ENCODE data around the gene SLC16A5.

The SLC16A5 gene

DNA sequence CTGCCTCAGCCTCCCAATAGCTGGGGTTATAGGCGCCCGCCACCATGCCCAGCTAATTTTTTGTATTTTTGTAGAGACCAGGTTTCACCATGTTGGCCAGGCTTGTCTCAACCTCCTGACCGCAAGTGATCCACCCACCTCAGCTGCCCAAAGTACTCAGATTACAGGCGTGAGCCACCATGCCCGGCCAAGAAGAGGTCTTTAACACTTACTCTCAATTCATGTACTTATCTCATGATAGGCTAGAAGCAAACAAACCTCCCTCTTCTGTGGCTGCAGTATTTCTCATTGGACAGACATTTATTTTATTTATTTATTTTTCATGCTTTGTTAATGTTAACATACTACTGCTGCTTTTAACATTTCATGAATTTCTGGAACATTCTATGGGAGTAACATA lies 50.8 kb downstream of the SLC16A5 start:
- no peak for DNase-seq (ENCODE audit: low spot score)
- in situ Hi-C loops (cut with MboI; ENCODE audit: low sequenced_read_pairs, unreplicated experiment) = no loop called here
- TF ChIP-seq, protein P1, sequence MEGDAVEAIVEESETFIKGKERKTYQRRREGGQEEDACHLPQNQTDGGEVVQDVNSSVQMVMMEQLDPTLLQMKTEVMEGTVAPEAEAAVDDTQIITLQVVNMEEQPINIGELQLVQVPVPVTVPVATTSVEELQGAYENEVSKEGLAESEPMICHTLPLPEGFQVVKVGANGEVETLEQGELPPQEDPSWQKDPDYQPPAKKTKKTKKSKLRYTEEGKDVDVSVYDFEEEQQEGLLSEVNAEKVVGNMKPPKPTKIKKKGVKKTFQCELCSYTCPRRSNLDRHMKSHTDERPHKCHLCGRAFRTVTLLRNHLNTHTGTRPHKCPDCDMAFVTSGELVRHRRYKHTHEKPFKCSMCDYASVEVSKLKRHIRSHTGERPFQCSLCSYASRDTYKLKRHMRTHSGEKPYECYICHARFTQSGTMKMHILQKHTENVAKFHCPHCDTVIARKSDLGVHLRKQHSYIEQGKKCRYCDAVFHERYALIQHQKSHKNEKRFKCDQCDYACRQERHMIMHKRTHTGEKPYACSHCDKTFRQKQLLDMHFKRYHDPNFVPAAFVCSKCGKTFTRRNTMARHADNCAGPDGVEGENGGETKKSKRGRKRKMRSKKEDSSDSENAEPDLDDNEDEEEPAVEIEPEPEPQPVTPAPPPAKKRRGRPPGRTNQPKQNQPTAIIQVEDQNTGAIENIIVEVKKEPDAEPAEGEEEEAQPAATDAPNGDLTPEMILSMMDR (IDR thresholded peaks at IDR 0.05; ENCODE audit: borderline replicate concordance, control extremely low read depth, extremely low read depth, insufficient read depth, missing control alignments) = no peak

DNA sequence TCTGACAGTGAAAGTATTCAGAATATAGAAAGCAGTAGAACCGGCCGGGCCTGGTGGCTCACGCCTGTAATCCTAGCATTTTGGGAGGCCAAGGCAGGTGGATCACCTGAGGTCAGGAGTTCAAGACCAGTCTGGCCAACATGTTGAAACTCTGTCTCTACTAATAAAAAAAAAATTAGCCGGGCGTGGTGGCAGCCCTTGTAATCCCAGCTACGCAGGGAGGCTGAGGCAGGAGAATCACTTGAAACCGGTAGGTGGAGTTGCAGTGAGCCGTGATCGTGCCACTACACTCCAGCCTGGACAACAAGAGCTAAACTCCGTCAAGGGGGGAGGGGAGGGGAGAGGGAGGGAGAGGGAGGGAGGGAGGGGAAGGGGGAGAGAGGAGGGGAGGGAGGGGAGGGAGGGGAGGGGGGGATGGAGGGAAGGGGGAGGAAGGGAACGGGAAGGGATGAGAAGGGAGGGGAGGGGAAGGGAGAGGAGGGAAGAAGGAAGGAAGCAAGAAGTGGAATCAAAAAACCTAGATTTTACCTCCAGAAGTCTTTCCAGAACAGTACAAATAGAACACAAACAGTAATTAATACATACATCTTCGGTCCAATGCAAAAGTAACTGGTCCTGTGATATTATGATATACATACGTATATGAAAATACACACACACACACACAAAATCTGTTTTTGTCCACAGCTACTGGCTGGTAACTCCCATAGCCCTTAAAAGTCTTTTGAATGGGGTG lies 54.6 kb downstream of the SLC16A5 start:
- no peak for DNase-seq (ENCODE audit: low spot score)
- TF ChIP-seq, protein P1 (IDR thresholded peaks at IDR 0.05; ENCODE audit: borderline replicate concordance, control extremely low read depth, extremely low read depth, insufficient read depth, missing control alignments) = no peak
- in situ Hi-C loops (cut with MboI; ENCODE audit: low sequenced_read_pairs, unreplicated experiment) = no loop called here

DNA sequence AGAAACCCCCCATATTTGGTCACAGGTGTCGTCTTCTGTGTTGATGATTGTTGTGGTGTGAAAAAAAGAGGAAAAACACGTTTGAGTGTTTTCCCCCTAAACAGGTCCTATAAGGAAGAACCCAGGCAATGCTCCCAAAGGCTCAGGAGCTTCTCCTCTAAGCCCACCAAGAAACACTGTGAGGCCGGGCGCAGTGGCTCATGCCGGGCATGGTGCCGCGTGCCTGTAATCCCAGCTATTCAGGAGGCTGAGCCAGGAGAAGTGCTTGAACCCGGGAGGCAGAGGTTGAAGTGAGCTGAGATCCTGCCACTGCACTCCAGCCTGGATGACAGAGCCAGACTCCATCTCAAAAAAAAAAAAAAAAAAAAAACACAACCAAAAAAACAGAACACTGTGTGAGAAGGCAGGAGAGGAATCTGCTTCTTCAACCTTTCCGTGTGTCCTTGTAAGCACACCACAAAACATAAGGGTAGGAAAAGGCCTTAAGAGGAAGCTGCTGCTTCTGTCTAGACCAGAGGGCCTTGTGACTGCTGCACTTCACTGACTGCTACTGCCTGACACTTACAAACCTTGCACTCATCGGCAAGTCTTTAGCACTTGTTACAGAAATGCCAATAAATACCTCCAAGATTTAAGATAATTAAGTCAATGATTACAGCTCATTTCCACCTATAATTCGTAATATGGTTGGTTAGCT lies 57.2 kb downstream of the SLC16A5 start:
- TF ChIP-seq, protein P1 (IDR thresholded peaks at IDR 0.05; ENCODE audit: borderline replicate concordance, control extremely low read depth, extremely low read depth, insufficient read depth, missing control alignments) = no peak
- in situ Hi-C loops (cut with MboI; ENCODE audit: low sequenced_read_pairs, unreplicated experiment) = no loop called here
- no peak for DNase-seq (ENCODE audit: low spot score)

DNA sequence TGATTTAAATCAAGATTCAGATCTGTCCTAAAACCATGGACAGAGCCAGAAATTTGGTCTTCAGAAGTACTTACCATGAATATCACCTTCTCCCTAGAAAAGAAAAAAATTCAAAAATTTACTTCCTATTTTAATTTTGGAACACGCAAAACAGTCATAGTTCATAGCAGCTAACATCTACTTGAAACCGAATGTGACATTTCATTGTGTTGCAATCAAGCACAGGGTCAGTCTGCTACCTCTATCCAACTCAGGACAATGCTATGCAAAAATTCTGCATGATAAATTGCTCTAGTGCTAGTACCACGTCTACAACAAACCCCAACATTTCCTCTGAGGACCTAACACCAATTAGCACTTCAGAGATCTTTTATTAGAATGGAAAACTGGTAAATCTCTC lies 58.8 kb downstream of the SLC16A5 start:
- in situ Hi-C loops (cut with MboI; ENCODE audit: low sequenced_read_pairs, unreplicated experiment) = no loop called here
- TF ChIP-seq, protein P1 (IDR thresholded peaks at IDR 0.05; ENCODE audit: borderline replicate concordance, control extremely low read depth, extremely low read depth, insufficient read depth, missing control alignments) = no peak
- no peak for DNase-seq (ENCODE audit: low spot score)

DNA sequence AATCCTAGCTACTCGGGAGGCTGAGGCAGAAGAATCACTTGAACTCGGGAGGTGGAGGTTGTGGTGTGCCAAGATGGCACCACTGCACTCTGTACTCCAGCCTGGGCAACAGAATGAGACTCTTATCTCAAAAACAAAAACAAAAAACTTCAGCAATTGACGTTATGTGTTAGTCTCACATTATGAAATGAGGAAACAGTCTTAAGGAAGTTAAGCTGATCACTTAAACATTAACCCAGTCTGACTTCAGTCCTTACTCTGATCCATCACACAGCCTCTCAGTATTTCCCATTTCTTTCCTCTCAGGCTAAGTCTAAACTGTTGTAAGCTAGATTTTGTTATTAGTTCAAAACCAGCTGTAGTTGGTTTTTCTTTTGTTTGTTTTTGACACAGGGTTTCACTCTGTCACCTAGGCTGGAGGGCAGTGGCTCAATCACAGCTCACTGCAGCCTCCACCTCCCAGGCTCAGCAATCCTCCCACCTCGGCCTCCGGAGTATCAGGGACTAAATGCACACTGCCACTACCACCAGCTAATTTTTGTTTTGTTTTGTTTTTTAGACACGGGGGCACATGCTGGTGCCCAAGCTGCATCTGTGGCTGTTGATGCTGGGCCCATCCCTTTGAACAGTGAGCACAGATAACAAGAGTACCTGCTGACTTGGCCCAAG lies 60.3 kb downstream of the SLC16A5 start:
- no peak for DNase-seq (ENCODE audit: low spot score)
- TF ChIP-seq, protein P1 (IDR thresholded peaks at IDR 0.05; ENCODE audit: borderline replicate concordance, control extremely low read depth, extremely low read depth, insufficient read depth, missing control alignments) = no peak
- in situ Hi-C loops (cut with MboI; ENCODE audit: low sequenced_read_pairs, unreplicated experiment) = no loop called here

DNA sequence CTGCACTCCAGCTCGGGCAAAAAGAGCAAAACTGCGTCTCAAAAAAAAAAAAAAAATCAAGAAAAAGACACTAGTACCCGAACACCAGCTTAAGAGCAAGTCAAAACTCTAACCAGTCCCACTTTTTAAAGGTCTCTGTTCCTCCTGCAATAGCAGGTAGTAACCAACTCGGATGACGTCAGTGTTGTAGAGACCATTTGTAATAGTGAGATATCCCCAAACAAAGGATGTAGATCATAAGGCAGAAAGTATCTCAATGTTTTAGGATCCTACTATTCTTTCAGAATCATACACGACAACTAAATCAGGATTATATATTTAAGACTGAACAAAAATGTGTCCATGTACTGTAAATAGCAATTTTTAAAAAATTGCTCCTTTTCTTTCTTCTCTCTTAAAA lies 64.2 kb downstream of the SLC16A5 start:
- no peak for DNase-seq (ENCODE audit: low spot score)
- TF ChIP-seq, protein P1 (IDR thresholded peaks at IDR 0.05; ENCODE audit: borderline replicate concordance, control extremely low read depth, extremely low read depth, insufficient read depth, missing control alignments) = no peak
- in situ Hi-C loops (cut with MboI; ENCODE audit: low sequenced_read_pairs, unreplicated experiment) = no loop called here
